ENCODE data around the gene SDK1.

DNA sequence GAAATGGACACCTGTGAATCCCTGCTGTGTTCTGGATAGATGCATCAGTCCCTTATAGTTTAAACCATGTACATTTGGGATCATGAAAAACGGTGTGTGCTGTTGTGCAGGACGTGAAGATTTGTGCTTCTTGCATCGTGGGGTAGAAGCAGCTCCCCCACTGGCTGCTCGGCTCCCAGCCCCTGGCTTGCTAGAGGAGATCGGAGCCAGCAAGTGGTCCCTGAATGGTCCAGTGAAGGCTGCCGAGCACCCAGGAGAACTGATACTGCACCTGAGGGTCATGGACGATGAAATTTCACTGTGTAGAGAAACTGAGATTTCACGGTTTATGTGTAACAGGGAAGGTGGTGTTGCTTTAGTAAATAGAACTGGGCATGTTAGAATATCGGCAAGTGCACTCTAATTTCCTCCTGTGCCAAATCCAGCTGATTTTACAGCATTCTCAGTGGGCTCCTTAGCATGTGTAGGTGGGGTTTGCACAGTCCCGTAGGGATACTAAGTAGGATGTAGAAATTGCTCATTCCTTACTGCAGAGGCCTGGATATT, 726.0 kb downstream of the SDK1 start:
- TF ChIP-seq POLR2A (IDR thresholded peaks at IDR 0.05; ENCODE audit: low read depth, low read length) (no peak), EZH2 (IDR thresholded peaks at IDR 0.05; ENCODE audit: borderline replicate concordance, low read depth, low read length, severe bottlenecking) (no peak), FOS (IDR thresholded peaks at IDR 0.05; ENCODE audit: borderline replicate concordance, insufficient read depth, low read length) (no peak)
- TF ChIP-seq, protein P1, sequence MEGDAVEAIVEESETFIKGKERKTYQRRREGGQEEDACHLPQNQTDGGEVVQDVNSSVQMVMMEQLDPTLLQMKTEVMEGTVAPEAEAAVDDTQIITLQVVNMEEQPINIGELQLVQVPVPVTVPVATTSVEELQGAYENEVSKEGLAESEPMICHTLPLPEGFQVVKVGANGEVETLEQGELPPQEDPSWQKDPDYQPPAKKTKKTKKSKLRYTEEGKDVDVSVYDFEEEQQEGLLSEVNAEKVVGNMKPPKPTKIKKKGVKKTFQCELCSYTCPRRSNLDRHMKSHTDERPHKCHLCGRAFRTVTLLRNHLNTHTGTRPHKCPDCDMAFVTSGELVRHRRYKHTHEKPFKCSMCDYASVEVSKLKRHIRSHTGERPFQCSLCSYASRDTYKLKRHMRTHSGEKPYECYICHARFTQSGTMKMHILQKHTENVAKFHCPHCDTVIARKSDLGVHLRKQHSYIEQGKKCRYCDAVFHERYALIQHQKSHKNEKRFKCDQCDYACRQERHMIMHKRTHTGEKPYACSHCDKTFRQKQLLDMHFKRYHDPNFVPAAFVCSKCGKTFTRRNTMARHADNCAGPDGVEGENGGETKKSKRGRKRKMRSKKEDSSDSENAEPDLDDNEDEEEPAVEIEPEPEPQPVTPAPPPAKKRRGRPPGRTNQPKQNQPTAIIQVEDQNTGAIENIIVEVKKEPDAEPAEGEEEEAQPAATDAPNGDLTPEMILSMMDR (IDR thresholded peaks at IDR 0.05; ENCODE audit: extremely low read depth in 1 of 2, insufficient read depth in 1 of 2, low read depth in 1 of 2, low read length in 2 of 2), result no peak

Data from endothelial cell of umbilical vein (primary cell).